GM04503 (cell line): ENCODE results near the gene FAM168A.

Experiments used
- DNase-seq: peaks from one replicate; pipeline ENCODE4 v3.0.0-alpha.2; 2012; ENCODE audit warnings: low read depth

FAM168A gene

GRCh38 chr11:73428227-73428626 lies 169.7 kb downstream of the FAM168A start:
- DNase-seq: no peak

DNA sequence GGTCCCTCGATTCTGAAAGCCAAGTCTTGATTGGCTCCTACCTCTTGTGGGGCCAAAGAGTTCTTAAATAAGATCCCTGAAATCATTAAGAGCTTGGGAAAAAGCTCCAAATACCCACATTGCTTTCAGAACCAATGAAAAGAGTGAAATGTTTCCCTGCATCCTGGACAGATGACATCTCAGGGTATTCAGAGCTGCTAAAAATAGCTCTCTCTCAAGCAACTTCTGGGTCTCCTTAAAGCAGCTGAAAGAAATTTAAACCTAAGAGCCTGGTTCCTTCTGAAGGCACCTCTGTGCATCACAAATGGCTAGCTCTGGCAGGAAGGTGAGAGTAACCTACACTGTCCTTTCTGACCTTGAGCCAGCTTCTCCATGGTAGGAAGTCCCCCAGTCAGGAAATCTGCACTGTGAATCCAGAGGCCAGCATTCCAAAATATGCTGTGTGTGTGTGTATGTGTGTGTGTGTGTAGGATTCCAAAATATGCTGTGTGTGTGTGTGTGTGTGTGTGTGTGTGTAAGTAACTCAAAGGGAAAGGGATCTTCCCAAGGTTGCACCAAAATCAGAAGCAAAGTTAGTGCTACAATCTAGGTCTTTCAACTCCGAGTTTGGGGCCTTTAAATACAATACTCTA lies 171.6 kb downstream of the FAM168A start:
- peak; percentile 37 for DNase-seq

- DNase-seq: no peak
Measured at GRCh38 chr11:73425108-73425507, 172.8 kb downstream of the FAM168A start.

DNA sequence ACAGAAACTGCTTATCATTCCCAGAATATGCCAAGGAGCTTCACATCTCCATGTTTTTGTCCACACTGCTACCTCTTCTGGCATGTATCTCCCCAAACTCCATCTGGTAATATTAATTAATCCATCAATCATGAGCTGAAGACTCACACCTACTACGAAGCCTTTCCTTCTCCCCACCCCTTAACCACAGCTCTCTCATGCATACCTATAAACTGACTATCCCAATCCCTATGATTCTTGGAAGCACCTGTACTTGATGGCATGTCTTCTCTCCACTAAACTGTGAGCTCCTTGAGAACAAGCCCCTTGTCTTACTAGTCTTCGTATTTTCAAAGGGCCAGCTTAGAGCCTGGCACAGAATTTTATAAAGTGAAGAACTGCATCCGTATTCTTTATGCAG lies 174.4 kb downstream of the FAM168A start:
- no peak for DNase-seq

DNA sequence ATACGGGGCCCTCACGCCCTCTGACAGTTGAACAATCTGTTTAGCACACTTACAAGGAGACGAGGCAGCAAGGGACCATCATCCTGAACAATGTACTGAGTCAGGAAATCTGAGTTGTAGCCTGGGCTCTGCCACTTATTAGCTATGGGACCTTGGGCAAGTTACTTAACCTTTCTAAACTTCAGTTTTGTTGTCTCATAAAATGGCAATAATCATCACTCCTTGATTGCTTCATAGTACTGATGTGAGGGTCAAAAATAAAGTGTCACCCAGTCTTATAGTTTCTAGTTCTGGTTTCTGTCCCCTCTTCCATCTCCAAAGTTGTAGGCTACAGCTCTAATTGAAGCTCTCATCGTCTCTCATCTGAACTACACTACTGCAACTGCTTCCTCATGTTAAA lies 175.0 kb downstream of the FAM168A start:
- no peak for DNase-seq

- DNase-seq: no peak
Measured at GRCh38 chr11:73420136-73420535, 177.8 kb downstream of the FAM168A start.

DNA sequence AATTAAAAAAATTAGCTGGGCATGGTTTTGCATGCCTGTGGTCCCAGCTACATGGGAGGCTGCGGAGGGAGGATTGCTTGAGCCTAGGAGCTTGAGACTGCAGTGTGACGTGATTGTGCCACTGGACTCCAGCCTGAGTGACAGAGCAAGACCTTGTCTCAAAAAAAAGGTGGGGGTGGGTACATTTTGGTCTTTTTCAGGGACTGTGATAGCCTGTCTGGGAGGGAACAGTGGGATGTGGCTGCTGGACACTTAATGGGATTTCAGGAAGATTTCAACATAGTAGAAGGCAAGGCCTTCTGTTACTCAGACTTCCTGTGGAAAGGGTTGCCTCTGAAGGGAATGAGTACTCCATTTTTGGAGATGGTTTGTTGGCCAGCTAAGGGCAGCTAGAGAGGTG lies 181.1 kb downstream of the FAM168A start:
- DNase-seq: no peak

GRCh38 chr11:73415854-73416615 lies 181.9 kb downstream of the FAM168A start:
- DNase-seq: peak; percentile 68

- peak; percentile 95 for DNase-seq
Measured at GRCh38 chr11:73414977-73415651, 182.8 kb downstream of the FAM168A start.

- DNase-seq: no peak
Measured at GRCh38 chr11:73413256-73413655, 184.7 kb downstream of the FAM168A start.

DNA sequence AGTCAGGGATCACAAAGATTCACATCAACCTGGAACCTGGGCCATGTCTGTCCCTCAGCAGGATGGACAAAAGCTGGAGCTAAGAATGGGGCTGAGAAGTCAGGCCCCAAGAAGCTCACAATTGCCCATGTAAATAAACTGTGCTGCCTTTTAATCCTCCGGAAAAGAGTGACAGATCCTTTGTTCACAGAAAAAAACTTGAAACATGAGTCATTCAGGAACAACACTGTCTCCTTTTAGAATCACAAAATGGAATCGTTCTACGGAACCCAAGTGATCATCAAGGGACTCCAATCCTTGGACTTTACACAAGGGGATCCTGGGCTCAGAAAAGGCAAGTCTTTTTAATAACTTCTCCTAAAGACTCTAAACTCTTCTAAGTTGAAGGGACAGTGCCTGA lies 185.6 kb downstream of the FAM168A start:
- no peak for DNase-seq

DNA sequence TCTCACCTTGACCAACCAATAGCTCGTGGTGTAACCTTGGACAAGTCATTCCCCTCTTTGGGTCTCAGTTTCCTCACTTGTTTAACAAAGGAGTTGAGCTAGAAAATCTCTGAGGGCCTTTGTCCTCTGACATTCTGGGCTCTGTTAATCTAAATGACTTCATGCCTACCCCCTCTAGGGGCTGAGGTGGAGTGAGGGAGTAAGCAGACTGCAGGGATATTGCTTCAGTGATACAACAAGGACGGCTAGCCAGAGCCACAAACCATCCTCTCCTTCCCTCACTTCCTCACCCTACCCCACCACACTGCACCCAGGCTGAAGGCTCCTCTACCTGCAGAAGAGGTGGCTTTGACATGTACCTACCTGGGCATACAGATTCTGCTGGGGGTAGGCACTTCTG lies 186.9 kb downstream of the FAM168A start:
- DNase-seq: no peak

GRCh38 chr11:73410627-73411026 lies 187.3 kb downstream of the FAM168A start:
- no peak for DNase-seq

DNA sequence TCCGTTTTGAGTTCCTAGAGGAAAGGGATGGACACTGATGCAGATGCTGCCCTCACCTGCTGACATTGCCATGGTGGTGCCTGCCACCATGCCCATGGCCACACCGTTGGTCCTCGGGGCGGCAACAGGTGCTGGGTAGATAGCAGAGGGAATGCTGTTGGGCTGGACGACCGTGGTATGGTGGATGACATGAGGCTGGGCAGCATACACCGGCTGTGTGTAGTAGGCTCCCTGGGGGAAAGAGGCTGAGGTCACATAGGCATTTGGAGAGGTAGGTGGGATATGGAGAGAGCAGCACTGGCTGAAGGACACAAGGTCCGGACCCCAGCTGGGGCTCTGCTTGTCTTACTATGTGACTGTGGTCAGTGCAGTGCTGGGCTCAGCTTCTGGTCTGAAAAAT lies 188.5 kb downstream of the FAM168A start:
- DNase-seq: no peak

DNA sequence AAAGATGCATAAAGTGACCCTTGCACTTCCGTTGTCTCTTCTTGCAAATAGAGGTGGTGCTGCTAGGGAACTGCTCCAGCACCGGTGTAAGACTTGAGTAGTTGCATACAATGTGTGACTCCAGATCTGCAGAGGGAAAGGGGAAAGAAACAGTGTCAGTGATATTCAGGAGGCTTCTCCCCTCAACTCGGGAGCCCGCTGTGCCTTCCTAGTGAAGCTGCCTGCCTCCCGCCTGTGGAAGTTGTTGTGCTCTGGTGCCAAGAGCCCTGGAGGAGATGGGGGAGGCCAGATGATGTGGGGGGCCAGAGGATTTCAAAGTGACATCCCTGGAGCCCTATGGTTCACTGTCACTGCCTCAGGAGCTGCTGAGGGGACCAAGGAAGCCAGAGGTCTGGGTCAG lies 191.3 kb downstream of the FAM168A start:
- no peak for DNase-seq

DNA sequence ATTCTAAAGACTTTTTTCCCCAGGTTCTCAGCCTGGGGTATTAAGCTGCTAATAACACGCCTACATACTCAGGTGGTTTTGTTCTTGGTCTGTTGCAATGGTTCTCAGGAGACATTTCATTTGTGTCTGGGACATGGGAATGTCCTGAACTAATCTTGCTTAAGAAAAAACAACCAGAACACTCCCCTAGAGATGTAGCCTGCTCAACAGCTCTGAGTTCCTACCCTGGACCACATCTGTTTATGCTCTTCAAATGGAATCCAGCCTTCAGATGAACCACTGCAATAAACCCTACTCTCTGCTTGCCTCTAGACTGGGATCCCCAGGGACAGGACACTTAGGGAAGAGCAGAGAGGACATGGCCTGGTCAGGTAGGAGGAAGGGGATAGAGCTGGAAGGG lies 191.8 kb downstream of the FAM168A start:
- DNase-seq: no peak

DNA sequence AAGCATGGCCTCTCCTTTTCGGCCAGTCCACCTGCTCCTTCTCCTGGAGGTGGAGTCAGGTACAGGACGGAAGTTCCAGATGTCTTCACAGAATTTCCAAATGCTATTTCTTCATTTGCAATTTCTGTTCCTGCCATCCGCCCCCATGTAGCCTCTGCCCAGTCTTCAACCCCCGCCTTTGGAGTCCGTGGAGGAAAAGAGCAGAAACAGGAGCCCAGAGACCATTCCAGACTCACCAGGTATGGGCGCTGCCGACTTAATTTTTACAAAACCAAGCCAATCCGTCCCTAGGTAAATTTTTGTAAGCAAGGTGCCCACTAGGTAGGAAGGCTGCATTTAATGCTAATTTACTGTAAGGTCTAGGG lies 192.8 kb downstream of the FAM168A start:
- no peak for DNase-seq

DNA sequence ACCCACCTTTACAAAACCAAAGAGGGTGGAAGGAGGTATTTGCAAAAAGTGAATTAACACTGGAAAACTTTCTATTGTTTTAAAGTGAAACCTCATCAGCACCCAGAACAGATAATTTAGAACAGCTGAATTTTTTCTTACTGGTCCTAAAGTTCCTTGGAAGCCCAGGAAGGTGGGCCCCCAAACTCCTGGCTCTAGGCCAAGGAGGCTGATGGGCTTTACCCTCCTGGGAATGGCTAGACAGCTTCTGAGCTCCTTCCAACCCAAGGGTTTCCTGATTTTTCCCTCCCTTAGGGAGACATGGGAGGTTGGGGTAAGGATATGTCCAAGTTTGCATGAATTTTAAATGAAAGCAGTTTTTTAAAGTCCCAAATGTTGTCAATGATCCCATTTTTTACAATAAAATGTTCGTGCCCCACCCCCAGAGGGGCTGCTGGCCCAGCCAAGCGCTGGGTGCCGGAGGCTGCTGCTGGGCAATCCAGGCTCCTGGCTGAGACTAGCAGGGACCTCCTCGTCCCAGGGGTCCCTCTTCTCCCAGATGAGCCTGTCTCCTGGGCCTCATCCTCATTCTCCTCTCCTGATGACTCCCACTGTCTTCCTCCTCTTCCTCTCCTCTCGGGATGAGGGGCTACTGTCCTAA lies 193.3 kb downstream of the FAM168A start:
- DNase-seq: no peak

DNA sequence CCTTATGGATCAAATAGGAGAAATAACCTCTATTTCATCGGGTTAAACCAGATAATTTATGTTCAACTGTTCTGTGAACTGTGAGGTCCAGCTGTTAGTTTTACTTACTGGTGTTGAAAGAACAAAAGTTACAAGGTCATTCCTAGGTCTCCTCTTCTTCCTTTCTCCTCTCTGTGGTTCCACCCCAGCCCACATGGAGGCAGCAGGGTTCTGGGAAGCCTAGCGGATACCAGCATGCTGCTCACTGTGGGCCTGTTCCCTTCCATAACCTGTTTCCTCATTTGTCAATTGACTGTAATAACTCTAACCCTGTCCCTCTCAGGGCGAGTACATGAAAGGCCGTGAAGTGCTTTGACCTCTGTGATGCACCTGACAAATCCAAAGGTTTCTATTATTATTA lies 193.9 kb downstream of the FAM168A start:
- peak; percentile 26 for DNase-seq

- DNase-seq: no peak
Measured at GRCh38 chr11:73403541-73403940, 194.4 kb downstream of the FAM168A start.

DNA sequence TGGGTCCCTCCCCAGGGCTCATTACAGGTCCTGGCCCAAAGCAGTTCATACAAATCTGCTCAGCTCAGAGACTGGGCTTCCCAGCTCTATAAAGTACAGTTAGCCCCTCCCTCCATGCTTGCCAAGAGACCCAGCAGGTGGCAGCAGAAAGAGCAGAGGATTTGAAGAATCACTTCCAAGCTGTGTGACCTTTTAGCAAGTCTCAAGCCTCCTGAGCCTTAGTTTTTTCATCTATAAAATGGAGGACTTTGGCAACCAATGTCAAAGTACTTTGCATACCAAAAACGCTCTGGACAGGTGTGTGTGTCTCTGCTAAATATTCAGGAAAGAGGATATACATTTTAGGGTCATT lies 195.1 kb downstream of the FAM168A start:
- no peak for DNase-seq

DNA sequence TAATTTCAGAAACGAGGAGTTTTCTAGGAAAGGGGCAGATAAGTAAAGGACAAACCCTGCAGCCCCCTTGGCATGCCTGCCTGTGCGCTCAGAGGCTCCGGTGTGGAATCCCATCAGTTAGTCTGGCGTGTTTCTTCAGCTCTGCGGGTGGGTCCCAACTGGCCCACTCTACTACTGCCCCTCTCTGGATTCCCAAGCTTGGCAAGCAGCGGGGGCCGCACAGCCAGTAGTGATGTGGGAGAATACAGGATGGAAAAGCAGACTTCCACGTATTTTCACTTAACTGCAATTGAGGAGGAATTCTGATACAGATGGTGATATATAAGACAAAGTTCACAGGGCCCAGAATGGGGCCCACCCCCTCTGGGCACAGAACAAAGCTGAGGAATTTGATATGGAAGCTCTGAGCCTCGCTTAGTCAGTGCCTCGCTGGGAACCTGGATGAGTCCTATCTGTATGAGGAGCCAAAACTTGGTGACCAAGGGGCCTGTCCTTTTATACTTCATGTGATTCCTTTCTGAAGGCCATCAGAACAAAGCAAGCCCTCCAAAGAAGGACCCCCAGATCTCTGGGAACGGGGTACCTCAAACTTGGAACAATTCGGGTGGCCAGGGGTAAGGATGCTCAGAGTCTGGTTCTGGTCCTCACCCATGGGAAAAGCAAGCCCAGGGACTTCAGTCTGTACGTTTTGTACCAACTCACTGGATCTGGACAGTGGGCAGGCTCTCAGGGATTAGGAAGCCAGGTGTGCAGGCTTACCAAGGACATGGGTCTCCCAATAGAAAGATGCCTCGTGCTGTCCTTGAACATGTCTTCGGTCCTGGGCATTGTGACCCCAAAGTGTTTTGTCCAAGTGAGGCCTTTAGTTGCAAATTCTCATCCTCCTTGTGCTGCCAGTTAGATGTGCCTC lies 195.7 kb downstream of the FAM168A start:
- DNase-seq: no peak
